HL-60/S4 treated with retinoic acid at 250 ng/mL for 4 days and 3 days (cell line): ENCODE measurements around the gene SLC10A3.

Experiments used
- in situ Hi-C: fragments of 300-500 bp; cut with MboI; formaldehyde crosslinking; loops from 2 replicates; pipeline ENCODE4 v1.7.0; 2022; ENCODE audit warnings: low sequenced_read_pairs

SLC10A3 gene, protein sequence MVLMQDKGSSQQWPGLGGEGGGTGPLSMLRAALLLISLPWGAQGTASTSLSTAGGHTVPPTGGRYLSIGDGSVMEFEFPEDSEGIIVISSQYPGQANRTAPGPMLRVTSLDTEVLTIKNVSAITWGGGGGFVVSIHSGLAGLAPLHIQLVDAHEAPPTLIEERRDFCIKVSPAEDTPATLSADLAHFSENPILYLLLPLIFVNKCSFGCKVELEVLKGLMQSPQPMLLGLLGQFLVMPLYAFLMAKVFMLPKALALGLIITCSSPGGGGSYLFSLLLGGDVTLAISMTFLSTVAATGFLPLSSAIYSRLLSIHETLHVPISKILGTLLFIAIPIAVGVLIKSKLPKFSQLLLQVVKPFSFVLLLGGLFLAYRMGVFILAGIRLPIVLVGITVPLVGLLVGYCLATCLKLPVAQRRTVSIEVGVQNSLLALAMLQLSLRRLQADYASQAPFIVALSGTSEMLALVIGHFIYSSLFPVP

GRCh38 chrX:154490414-154491083 is at the start of gene SLC10A3:
SLC10A3 (minus strand) TSS chrX:154490629; CDS start chrX:154488940, 1,689 bp downstream.
- in situ Hi-C loops, result no loop called here

DNA sequence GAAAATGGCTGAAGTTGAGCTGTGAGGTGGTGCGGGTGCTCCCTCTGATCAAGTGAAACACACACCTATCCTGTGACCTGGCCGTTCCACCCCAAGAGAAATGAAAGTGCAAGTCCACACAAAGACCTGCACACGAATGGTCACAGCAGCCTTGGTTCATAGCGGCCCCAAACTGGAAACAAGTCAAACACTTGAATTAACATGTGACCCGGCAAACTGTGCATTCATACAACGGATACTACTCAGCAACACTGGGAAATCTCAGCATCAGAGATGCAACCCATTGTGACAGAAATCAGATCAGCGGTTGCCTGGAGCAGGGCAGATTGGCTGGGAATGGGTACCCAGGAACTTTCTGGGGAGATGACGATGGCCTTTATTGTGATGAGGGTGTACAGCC is 48.6 kb upstream of the SLC10A3 start:
- in situ Hi-C loops, result no loop called here

DNA sequence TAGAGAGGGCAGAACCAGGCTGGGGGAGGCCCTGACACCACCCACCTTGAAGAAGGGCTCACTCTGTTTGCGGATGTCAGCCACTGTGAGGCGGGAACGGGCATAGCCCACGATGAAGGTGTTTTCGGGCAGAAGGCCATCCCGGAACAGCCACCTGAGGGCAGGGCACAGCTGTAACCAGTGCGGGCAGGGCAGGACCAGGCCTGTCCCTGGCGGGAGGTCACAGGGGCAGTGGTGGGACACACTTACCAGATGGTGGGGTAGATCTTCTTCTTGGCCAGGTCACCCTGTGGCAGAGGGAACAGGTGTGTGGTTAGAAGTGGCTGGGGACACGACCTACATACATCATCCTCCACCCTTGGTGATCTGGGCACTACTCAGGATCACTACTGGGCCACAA is 45.5 kb upstream of the SLC10A3 start:
- in situ Hi-C loops, result no loop called here

- in situ Hi-C loops, result no loop called here
Measured at GRCh38 chrX:154534526-154535322, 44.3 kb upstream of the SLC10A3 start.

GRCh38 chrX:154532690-154533089 is 42.3 kb upstream of the SLC10A3 start:
- in situ Hi-C loops, result no loop called here

DNA sequence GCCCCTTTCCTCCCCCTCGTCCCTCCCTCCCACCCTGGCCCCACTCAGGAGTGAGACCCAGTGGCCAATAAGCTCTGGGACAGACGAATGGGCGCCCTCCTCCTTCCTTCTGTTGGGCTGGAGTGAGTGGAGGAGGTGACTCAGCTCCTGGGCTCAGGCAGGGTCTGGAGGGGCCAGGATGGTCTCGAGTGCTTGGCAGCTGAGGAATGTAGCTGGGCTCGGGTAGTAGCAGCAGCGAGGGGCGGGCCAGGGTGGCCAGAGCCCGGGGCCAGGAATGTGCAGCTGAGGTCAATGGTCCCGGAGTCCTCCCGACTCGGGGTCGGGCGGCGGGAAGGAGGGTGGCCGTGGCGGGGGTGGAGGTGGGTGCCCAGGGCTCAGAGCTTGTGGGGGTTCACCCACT is 41.2 kb upstream of the SLC10A3 start:
- in situ Hi-C loops, result no loop called here

DNA sequence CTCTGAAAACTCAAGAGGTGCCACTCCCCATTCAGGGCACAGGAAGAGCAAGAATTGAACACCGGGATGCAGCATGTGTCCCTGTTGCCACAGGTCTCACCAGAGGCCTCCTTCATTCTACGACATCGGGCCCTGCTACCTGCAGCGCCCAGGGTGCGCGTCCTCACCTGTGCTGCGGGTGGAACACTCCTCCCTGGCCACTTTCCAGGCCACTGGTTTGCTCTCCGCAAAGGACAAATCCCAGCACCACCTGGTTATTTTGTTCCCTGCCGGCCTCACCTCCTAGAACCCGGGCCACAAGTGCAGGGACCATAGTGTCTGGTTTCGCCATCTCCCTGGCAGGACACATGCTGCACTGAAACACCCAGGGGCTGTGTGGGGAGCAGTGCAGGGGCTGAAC is 39.9 kb upstream of the SLC10A3 start:
- in situ Hi-C loops, result no loop called here

DNA sequence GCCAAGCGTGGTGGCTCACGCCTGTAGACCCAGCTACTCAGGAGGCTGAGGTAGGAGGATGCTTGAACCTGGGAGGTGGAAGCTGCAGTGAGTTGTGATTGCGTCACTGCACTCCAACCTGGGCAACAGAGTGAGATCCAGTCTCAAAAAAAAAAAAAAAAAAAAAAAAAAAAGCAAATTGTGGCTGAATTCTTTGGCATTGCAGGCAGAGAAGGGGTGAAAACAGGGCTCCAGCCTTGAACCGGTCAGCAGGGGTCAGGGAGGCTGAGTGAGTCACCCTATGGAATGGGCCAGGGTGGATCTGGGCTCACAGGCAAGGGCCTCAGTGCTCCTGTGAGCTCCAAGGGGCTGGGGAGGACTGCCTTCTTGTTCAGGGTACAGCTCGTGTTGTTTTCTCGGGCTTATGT is 38.8 kb upstream of the SLC10A3 start:
- in situ Hi-C loops, result no loop called here

DNA sequence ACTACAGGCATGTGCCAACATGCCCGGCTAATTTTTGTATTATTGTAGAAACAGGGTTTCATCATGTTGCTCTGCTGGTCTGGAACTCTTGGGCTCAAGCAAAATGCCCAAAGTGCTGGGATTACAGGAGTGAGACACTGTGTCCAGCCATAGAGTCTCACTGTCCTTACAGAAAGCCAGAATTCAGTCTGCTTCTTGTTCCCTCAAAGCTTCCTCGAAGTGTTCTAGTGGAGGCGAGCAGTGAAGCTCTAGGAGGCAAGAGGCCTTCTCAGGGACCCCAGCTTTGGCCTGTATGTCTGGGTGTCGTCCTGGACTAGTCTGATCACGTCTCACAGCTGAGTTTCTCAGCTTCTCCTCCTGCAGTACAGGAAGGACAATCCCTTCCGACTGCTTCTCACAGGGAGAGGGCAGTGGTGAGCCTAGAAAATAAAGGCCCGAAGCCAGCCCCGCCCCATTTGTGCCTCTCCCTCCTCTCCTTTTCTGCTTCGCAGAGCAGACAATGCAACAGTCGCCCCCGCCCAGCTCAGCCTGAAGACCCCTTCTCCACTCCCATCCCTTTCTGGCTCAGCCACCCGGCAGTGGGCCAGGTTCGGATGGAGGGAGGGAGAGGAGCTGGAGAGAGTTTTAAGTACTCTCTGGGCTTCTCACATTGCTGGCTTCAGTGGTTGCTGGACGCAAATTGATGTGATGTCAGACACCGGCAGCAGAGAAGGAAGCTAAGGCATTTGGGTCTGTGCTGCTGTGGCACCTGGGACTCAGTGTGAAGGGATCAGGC is 36.7 kb upstream of the SLC10A3 start:
- in situ Hi-C loops, result no loop called here

DNA sequence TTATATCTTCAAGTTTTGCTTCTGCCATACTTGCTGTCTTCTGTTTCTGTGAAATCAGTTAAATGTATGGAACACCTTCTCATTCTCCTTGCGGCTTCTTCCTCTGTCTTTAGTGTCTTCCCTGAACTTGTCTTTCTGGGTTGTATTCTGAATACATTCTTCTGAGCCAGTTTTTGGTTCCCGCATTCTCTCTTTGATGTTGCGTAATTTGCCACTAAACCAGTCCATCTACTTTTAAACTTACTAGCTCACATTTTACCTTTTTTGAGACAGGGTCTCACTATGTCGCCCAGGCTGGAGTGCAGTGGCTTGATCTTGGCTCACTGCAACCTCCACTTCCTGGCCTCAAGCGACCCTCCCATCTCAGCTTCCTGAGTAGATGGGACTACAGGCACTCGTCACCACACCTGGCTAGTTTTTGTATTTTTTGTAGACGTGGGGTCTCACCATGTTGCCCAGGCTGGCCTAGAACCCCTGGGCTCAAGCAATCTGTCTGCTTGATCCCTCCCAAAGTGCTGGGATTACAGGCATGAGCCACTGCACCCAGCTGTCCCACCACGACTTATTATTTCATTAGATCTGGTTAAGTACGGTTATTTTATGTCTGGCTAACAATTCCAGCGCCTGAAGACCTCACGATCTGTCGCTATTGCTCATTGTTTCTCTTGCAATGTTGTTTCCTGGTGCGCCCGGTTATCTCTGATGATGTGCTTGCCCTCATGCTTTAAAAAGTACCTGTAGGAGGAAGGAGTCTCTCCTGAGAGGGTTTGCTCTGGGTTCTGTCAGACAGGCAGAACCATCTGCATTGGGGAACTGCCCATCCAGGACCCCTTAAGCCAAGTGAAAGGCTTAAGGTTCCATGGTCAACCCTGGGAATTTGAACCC is 35.4 kb upstream of the SLC10A3 start:
- in situ Hi-C loops, result no loop called here

DNA sequence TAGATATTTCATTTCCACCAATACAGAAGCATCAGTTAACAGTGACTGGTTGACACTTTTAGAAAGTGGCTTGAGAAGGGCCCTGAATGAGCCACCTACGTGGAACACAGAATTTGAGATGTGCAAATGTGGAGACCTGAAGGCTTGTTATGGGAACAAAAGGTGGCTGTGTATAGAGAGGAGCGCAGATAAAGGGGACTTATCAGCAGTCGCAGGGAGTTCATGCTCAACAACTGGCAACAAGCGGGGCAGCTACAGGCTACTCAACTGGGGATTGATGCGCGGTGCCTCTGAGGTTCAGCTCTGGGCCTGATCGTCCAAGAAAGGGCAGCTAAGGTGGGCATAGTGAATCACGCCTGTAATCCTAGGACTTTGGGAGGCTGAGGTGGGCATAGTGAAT is 29.0 kb upstream of the SLC10A3 start:
- in situ Hi-C loops, result loop anchor here (25.0 kb wide), 1 partner anchor 107 kb away; the partner anchor contains the start of genes DNASE1L1 and TAFAZZIN

DNA sequence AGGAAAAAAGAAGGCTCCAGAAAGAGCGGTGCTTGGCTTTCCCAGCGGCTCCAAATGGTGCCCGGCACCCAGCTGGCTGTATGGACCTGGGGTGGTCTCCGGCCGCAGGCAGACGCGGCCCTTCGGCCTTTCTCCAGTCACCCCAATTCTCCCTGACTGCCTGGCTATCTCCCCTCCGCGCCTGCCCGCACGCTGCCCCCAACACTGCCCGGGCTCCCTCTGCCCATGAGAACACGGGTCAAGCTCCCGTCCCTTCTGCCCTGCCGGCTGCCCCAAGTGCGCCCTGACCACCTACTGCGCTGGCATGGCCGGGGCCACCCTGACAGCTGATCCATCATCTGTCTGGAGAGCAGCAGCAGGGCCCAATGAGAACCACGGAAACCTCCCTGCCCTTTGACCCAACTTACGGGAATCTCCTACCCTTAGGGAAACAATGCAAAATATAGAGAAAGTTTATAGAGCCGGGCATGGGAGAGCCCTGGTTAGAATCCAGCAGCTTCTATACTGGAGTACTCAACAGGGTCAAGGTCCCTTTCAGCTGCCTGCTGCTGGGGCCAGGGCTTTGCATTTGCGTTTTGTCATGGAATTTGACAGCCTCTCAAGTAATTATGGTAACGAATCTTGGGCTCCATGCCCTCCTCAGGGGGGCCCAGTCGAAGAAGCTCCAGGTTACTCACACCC is 26.8 kb upstream of the SLC10A3 start:
- in situ Hi-C loops, result loop anchor here (25.0 kb wide), 1 partner anchor 105 kb away; the partner anchor contains the start of genes DNASE1L1 and TAFAZZIN

GRCh38 chrX:154516656-154517100 is 26.2 kb upstream of the SLC10A3 start:
- in situ Hi-C loops, result loop anchor here (25.0 kb wide), 1 partner anchor 104 kb away; the partner anchor contains the start of genes DNASE1L1 and TAFAZZIN

GRCh38 chrX:154515966-154516655 is 25.7 kb upstream of the SLC10A3 start, which contains the start of gene FAM3A:
FAM3A (minus strand) TSS chrX:154516232; CDS start chrX:154515772, 460 bp downstream.
- in situ Hi-C loops, result loop anchor here (25.0 kb wide), 1 partner anchor 104 kb away; the partner anchor contains the start of genes DNASE1L1 and TAFAZZIN

- in situ Hi-C loops, result loop anchor here (25.0 kb wide), 1 partner anchor 103 kb away; the partner anchor contains the start of genes DNASE1L1 and TAFAZZIN
Measured at GRCh38 chrX:154515090-154515965, 24.9 kb upstream of the SLC10A3 start.

DNA sequence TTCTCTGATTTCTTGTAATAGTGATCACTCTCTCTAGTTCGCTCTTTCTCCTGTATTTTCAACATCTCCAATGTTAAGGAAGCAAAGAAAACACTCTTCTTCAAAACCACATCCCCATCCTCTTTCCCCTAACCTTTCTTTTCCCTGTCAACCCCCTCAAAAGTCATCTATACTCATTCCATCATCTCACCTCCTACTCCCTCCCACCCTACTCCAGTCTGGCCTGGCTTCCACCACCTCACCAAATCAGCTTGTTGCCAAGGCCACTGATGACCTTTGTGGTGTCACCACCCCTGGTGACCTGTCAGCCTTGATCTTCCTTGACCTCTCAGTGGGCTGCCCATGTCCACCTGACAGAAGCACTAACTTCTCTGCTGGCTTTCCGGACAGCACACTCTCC is 23.3 kb upstream of the SLC10A3 start:
- in situ Hi-C loops, result loop anchor here (25.0 kb wide), 1 partner anchor 101 kb away; the partner anchor contains the start of genes DNASE1L1 and TAFAZZIN
